SU-DHL-6 (cell line): ENCODE results near the gene CHRND.

Experiments used
- EZH2phosphoT487 ChIP-seq: fragments of 200-600 bp; sonication (generic), shearing (Covaris generic); conservative IDR thresholded peaks from 2 replicates; pipeline ENCODE4 v1.6.1; 2018; ENCODE audit warnings: mild to moderate bottlenecking, antibody characterized with exemption, low read length, moderate library complexity, mixed read lengths
- TF ChIP-seq, protein P1 (sequence below): fragments of 200-600 bp; sonication (generic); IDR thresholded peaks from one replicate; pipeline ENCODE4 v1.5.1; 2017; ENCODE audit warnings: antibody characterized with exemption, mild to moderate bottlenecking, low read length, moderate library complexity; ENCODE audit not compliant: insufficient read depth, poor library complexity, severe bottlenecking

DNA sequence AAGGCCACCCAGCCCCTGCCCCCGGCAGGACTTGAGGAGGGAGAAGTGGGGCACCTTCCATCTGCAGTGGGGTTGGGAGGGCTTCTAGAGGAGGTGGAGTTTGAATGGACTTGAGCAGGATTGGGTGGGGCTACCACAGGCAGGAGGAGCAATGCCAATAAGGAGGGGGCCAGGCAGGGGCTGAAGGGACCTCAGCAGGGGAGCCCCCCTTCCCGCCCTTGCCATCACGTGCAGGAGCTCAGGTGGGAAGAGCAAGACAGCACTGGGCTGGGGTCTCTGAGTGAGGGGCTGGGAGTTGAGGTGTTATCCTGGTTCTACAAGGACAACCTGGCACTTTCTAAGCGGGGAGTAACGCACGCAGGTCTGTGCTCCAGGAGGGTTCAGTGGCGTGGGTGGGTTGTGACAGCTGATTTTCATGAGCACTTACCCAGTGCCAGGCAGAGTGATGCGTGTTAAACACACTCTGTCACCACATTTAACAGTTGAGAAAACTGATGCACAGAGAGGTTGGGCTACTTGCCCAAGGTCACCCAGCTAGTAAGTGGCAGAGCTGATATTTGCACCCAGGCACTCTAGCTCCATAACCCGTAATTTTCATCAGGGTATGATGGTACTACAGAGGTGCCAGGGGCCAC lies 4.8 kb downstream of the CHRND start:
- TF ChIP-seq, protein P1, sequence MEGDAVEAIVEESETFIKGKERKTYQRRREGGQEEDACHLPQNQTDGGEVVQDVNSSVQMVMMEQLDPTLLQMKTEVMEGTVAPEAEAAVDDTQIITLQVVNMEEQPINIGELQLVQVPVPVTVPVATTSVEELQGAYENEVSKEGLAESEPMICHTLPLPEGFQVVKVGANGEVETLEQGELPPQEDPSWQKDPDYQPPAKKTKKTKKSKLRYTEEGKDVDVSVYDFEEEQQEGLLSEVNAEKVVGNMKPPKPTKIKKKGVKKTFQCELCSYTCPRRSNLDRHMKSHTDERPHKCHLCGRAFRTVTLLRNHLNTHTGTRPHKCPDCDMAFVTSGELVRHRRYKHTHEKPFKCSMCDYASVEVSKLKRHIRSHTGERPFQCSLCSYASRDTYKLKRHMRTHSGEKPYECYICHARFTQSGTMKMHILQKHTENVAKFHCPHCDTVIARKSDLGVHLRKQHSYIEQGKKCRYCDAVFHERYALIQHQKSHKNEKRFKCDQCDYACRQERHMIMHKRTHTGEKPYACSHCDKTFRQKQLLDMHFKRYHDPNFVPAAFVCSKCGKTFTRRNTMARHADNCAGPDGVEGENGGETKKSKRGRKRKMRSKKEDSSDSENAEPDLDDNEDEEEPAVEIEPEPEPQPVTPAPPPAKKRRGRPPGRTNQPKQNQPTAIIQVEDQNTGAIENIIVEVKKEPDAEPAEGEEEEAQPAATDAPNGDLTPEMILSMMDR: no peak
- no peak for TF ChIP-seq EZH2phosphoT487
